HuH-7.5 (cell line): ENCODE data around the gene CCDC74A.
"Not testable (repeated sequence)": the region's sequence is repeated elsewhere in the genome, so short reads cannot be mapped to it uniquely, and the experiment has no call there.

Experiments
- DNase-seq: peaks from one replicate; pipeline ENCODE4 v3.0.0; 2011; ENCODE audit warnings: low spot score

Gene CCDC74A

GRCh38 chr2:131566371-131566770, 38.7 kb downstream of the CCDC74A start:
- DNase-seq: no peak

GRCh38 chr2:131567891-131568290, 40.2 kb downstream of the CCDC74A start:
- no peak for DNase-seq

- not testable (repeated sequence) for DNase-seq
These were observed 40.7 kb downstream of the CCDC74A start for GRCh38 chr2:131568401-131568800.

GRCh38 chr2:131572175-131572574, 44.5 kb downstream of the CCDC74A start:
- no peak for DNase-seq

- no peak for DNase-seq
These were observed 50.1 kb downstream of the CCDC74A start for GRCh38 chr2:131577812-131578211.

GRCh38 chr2:131580187-131580586, 52.5 kb downstream of the CCDC74A start:
- DNase-seq: no peak
